NCI-H1092 (cell line): ENCODE results near the gene CD4.
A peak's percentile ranks its signal among the peaks of the same experiment; 100 is the strongest.
"Not testable (repeated sequence)": the region's sequence is repeated elsewhere in the genome, so short reads cannot be mapped to it uniquely, and the experiment has no call there.

ENCODE experiments used
- DNase-seq: peaks from one replicate; lab custom pipeline; 2025; lab: John Stamatoyannopoulos, UW

Gene CD4

GRCh38 chr12:6847676-6848075 is 58.3 kb downstream of the CD4 start:
- no peak for DNase-seq

- DNase-seq = no peak
These were observed 60.1 kb downstream of the CD4 start for GRCh38 chr12:6849427-6849826.

GRCh38 chr12:6849976-6850560 is 60.7 kb downstream of the CD4 start:
- no peak for DNase-seq

GRCh38 chr12:6850796-6851152 is 61.4 kb downstream of the CD4 start:
- DNase-seq = no peak

GRCh38 chr12:6851153-6851920 is 62.0 kb downstream of the CD4 start, which contains the start of gene CDCA3:
Gene CDCA3 (minus strand): TSS chr12:6851286. CDS start chr12:6850952, 334 bp downstream.
- peak; percentile 98 for DNase-seq

GRCh38 chr12:6851921-6852650 is 62.8 kb downstream of the CD4 start, which contains the start of gene USP5:
Gene USP5 (plus strand): TSS chr12:6852150. CDS start chr12:6852180, 30 bp downstream.
- DNase-seq = peak; percentile 99

- no peak for DNase-seq
These were observed 63.5 kb downstream of the CD4 start for GRCh38 chr12:6852651-6853354.

GRCh38 chr12:6853626-6854025 is 64.3 kb downstream of the CD4 start:
- no peak for DNase-seq

GRCh38 chr12:6854036-6854435 is 64.7 kb downstream of the CD4 start:
- DNase-seq = no peak

GRCh38 chr12:6855322-6855721 is 66.0 kb downstream of the CD4 start:
- DNase-seq = no peak

GRCh38 chr12:6858799-6859198 is 69.5 kb downstream of the CD4 start:
- DNase-seq = no peak

GRCh38 chr12:6860116-6860515 is 70.8 kb downstream of the CD4 start:
- no peak for DNase-seq

GRCh38 chr12:6860942-6861341 is 71.6 kb downstream of the CD4 start:
- DNase-seq = no peak

- no peak for DNase-seq
These were observed 72.1 kb downstream of the CD4 start for GRCh38 chr12:6861391-6861790.

- DNase-seq = no peak
These were observed 73.7 kb downstream of the CD4 start for GRCh38 chr12:6863033-6863432.

GRCh38 chr12:6863586-6864321 is 74.4 kb downstream of the CD4 start:
- no peak for DNase-seq

- not testable (repeated sequence) for DNase-seq
These were observed 76.0 kb downstream of the CD4 start for GRCh38 chr12:6865307-6865706.

- no peak for DNase-seq
These were observed 77.0 kb downstream of the CD4 start for GRCh38 chr12:6866163-6866919.

- DNase-seq = no peak
These were observed 77.6 kb downstream of the CD4 start for GRCh38 chr12:6866920-6867412.

- DNase-seq = peak; percentile 47
These were observed 78.3 kb downstream of the CD4 start, which contains the start of gene TPI1 for GRCh38 chr12:6867413-6868210. Gene TPI1 (plus strand): TSS chr12:6867531. CDS start chr12:6867567, 36 bp downstream.
